Measurements from ENCODE around the gene RPL31. TPM values are rescaled to one million over a fixed set of nuclear protein-coding genes. Genes with fewer than 3 reads are reported as not detected.

RPL31 gene
- total and polyA plus RNA-seq, 4 experiments from 2014 or later: 2,455 to 6,581 (median 4,056) TPM

GRCh38 chr2:100995309-100996075 lies 6.6 kb upstream of the RPL31 start:
- peaks cover 0 to 3% (median 0%) of the 10 kb centered on the region in 4 donors for H3K4me1 Mint-ChIP-seq
- intact Hi-C loops (cut with micrococcal nuclease): no loop called here
- Histone ChIP-seq H3K27ac (ENCODE audit: low read depth, low read length) (no peak overlapping the region), H3K4me3 (ENCODE audit: low read length in 2 of 2) (no peak overlapping the region), H3K4me1 (ENCODE audit: insufficient read depth, low read length) (no peaks in the 10 kb centered on the region), H3K27me3 (ENCODE audit: insufficient read depth, low read length) (no peaks in the 10 kb centered on the region), H3K9me3 (ENCODE audit: control insufficient read depth in 1 of 2, low read length in 2 of 2) (no peaks in the 10 kb centered on the region), H3K36me3 (ENCODE audit: insufficient read depth, low read length) (no peaks in the 10 kb centered on the region)
- H3K27ac Mint-ChIP-seq: no peak overlapping the region
- no peaks in the 10 kb centered on the region for H3K9me3 Mint-ChIP-seq
- H3K27me3 Mint-ChIP-seq: no peaks in the 10 kb centered on the region
- no peaks in the 10 kb centered on the region for H3K36me3 Mint-ChIP-seq
- CTCF ChIA-PET (ENCODE audit: partially characterized antibody): interaction anchor here (0.6 to 0.9 kb wide), 2 partner anchors 9 to 386 kb away, joined by 3 read pairs; no protein-coding TSS in a partner anchor
- POLR2A ChIA-PET (ENCODE audit: partially characterized antibody): no interaction called here
- DNase-seq: no peak
- H3K4me3 Mint-ChIP-seq: no peak overlapping the region

GRCh38 chr2:100997509-100998234 lies 4.4 kb upstream of the RPL31 start:
- no peak for DNase-seq
- Histone ChIP-seq H3K36me3 (ENCODE audit: insufficient read depth, low read length) (no peaks in the 10 kb centered on the region), H3K27me3 (ENCODE audit: insufficient read depth, low read length) (no peaks in the 10 kb centered on the region), H3K4me1 (ENCODE audit: insufficient read depth, low read length) (peaks cover 7% of the 10 kb centered on the region), H3K27ac (ENCODE audit: low read depth, low read length) (no peak overlapping the region), H3K9me3 (ENCODE audit: control insufficient read depth in 1 of 2, low read length in 2 of 2) (no peaks in the 10 kb centered on the region), H3K4me3 (ENCODE audit: low read length in 2 of 2) (no peak overlapping the region)
- H3K4me1 Mint-ChIP-seq: peaks cover 7 to 13% (median 10%) of the 10 kb centered on the region in 4 donors
- peaks cover under 1 to 5% of the 10 kb centered on the region in 2 donors for H3K36me3 Mint-ChIP-seq
- H3K27me3 Mint-ChIP-seq: no peaks in the 10 kb centered on the region
- no peak overlapping the region for H3K27ac Mint-ChIP-seq
- H3K9me3 Mint-ChIP-seq: peaks cover 0 to 2% (median 0%) of the 10 kb centered on the region in 8 donors
- POLR2A ChIA-PET (ENCODE audit: partially characterized antibody): no interaction called here
- CTCF ChIA-PET (ENCODE audit: partially characterized antibody): no interaction called here
- intact Hi-C loops (cut with micrococcal nuclease): no loop called here
- no peak overlapping the region for H3K4me3 Mint-ChIP-seq

GRCh38 chr2:100998235-100998573 lies 3.9 kb upstream of the RPL31 start:
- CTCF ChIA-PET (ENCODE audit: partially characterized antibody): no interaction called here

DNA sequence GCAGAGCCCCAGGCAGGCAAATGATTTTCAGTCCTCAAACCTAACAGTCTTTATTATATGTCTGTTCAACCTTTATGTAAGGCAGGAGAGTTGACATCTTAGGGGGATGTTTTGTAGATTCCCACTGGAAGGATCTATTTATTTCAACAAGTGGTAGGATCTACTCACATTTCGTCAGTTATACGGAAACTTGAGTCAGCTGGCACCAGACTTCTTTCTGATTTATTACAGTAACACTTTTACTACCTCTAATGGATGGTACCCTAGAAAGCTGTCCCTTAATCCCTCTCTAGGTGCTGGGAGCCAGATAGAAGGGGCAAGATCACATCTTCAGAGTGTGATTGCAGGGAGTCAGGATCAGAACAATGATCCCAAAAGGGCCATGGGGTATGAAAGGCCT lies 2.1 kb upstream of the RPL31 start:
- Histone ChIP-seq H3K27ac (ENCODE audit: low read depth, low read length) (no peak overlapping the region), H3K4me1 (ENCODE audit: insufficient read depth, low read length) (peaks cover 30% of the 10 kb centered on the region), H3K4me3 (ENCODE audit: low read length in 2 of 2) (no peak overlapping the region), H3K36me3 (ENCODE audit: insufficient read depth, low read length) (peaks cover 14% of the 10 kb centered on the region), H3K9me3 (ENCODE audit: control insufficient read depth in 1 of 2, low read length in 2 of 2) (no peaks in the 10 kb centered on the region), H3K27me3 (ENCODE audit: insufficient read depth, low read length) (no peaks in the 10 kb centered on the region)
- Mint-ChIP-seq H3K4me1 (peaks cover 29 to 36% (median 33%) of the 10 kb centered on the region in 4 donors), H3K4me3 (peak overlapping the region in 2 of 8 donors; percentile 4 to 47), H3K9me3 (peaks cover 0 to 2% (median 0%) of the 10 kb centered on the region in 8 donors), H3K27me3 (no peaks in the 10 kb centered on the region), H3K27ac (peak overlapping the region in 4 of 7 donors; percentile 25 to 62 (median 44)), H3K36me3 (peaks cover 23 to 28% of the 10 kb centered on the region in 2 donors)
- ChIA-PET POLR2A (ENCODE audit: partially characterized antibody) (no interaction called here), CTCF (ENCODE audit: partially characterized antibody) (interaction anchor here (1.3 kb wide), 1 partner anchor 737 kb away, joined by 3 read pairs; no protein-coding TSS in a partner anchor)
- intact Hi-C loops (cut with micrococcal nuclease): loop anchor here (5.0 kb wide), 2 partner anchors 252 to 1663 kb away; partner anchors contain the start of genes CNOT11, EIF5B and TXNDC9
- DNase-seq: no peak

More at GRCh38 chr2:100998235-100998573, 3.9 kb upstream of the RPL31 start:
- no peak overlapping the region for H3K4me3 ChIP-seq (ENCODE audit: low read length in 2 of 2)
- H3K27ac ChIP-seq (ENCODE audit: low read depth, low read length): no peak overlapping the region
- intact Hi-C loops (cut with micrococcal nuclease): no loop called here
- peaks cover 12% of the 10 kb centered on the region for H3K4me1 ChIP-seq (ENCODE audit: insufficient read depth, low read length)
- Mint-ChIP-seq H3K4me3 (no peak overlapping the region), H3K4me1 (peaks cover 11 to 18% (median 15%) of the 10 kb centered on the region in 4 donors), H3K36me3 (peaks cover 5 to 10% of the 10 kb centered on the region in 2 donors), H3K27ac (no peak overlapping the region), H3K9me3 (peaks cover 0 to 2% (median 0%) of the 10 kb centered on the region in 8 donors), H3K27me3 (no peaks in the 10 kb centered on the region)
- POLR2A ChIA-PET (ENCODE audit: partially characterized antibody): no interaction called here
- no peaks in the 10 kb centered on the region for H3K9me3 ChIP-seq (ENCODE audit: control insufficient read depth in 1 of 2, low read length in 2 of 2)
- DNase-seq: no peak
- no peaks in the 10 kb centered on the region for H3K27me3 ChIP-seq (ENCODE audit: insufficient read depth, low read length)
- H3K36me3 ChIP-seq (ENCODE audit: insufficient read depth, low read length): no peaks in the 10 kb centered on the region

- ChIA-PET CTCF (ENCODE audit: partially characterized antibody) (interaction anchor here (0.5 to 4.2 kb wide), 8 partner anchors 10 to 440 kb away, joined by 3 to 38 read pairs (median 4); partner anchors contain the start of gene PDCL3), POLR2A (ENCODE audit: partially characterized antibody) (interaction anchor here (0.7 to 3.6 kb wide), 17 partner anchors 11 to 446 kb away, joined by 3 to 50 read pairs (median 6); partner anchors contain the start of genes CNOT11, PDCL3 and RNF149)
- H3K4me3 ChIP-seq (ENCODE audit: low read length in 2 of 2): peak overlapping the region; percentile 97 to 98
- DNase-seq: no peak
- peaks cover 37% of the 10 kb centered on the region for H3K4me1 ChIP-seq (ENCODE audit: insufficient read depth, low read length)
- H3K27me3 Mint-ChIP-seq: no peaks in the 10 kb centered on the region
- no peaks in the 10 kb centered on the region for H3K27me3 ChIP-seq (ENCODE audit: insufficient read depth, low read length)
- intact Hi-C loops (cut with micrococcal nuclease): loop anchor here (1.0 to 5.0 kb wide), 3 partner anchors 250 to 1665 kb away; partner anchors contain the start of genes CNOT11, EIF5B, PDCL3 and TXNDC9
- H3K9me3 ChIP-seq (ENCODE audit: control insufficient read depth in 1 of 2, low read length in 2 of 2): no peaks in the 10 kb centered on the region
- peaks cover 40 to 55% of the 10 kb centered on the region in 2 donors for H3K36me3 Mint-ChIP-seq
- H3K4me3 Mint-ChIP-seq: peak overlapping the region; percentile 90 to 96 (median 95)
- H3K27ac ChIP-seq (ENCODE audit: low read depth, low read length): peak overlapping the region; percentile 91
- peak overlapping the region; percentile 91 to 99 (median 98) for H3K27ac Mint-ChIP-seq
- H3K4me1 Mint-ChIP-seq: peaks cover 32 to 56% (median 45%) of the 10 kb centered on the region in 4 donors
- peaks cover 0 to 2% (median 0%) of the 10 kb centered on the region in 8 donors for H3K9me3 Mint-ChIP-seq
- H3K36me3 ChIP-seq (ENCODE audit: insufficient read depth, low read length): peaks cover 41% of the 10 kb centered on the region
Measured at GRCh38 chr2:101002562-101003277, 631 bp downstream of the RPL31 start.

DNA sequence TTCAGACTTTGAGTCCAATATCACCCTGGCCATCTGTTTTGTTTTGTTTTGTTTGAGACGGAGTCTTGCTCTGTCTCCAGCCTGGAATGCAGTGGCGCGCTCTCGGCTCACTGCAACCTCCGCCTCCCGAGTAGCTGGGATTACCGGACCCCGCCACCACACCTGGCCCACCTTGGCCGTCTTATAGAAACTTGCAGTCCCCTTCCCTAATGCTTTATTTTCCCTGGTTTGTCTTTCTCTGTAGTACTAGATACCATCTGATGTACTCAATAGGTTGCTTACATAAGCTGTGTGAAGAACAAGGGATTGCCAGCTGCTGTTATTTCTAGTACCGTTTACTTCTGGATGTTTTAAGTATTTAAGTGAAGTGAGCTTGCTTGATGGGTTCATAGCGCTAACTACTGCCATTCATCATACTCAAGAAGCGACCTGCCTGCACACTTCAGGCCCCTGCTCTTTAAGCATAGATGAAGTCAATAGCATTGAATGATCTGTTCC lies 1.2 kb downstream of the RPL31 start:
- CTCF ChIA-PET (ENCODE audit: partially characterized antibody): interaction anchor here (0.5 to 4.2 kb wide), 6 partner anchors 9 to 393 kb away, joined by 3 to 38 read pairs (median 4); no protein-coding TSS in a partner anchor
- H3K27ac ChIP-seq (ENCODE audit: low read depth, low read length): peak overlapping the region; percentile 91
- H3K27me3 ChIP-seq (ENCODE audit: insufficient read depth, low read length): no peaks in the 10 kb centered on the region
- intact Hi-C loops (cut with micrococcal nuclease): loop anchor here (5.0 kb wide), 2 partner anchors 249 to 1666 kb away; partner anchors contain the start of genes CNOT11, EIF5B and TXNDC9
- H3K9me3 ChIP-seq (ENCODE audit: control insufficient read depth in 1 of 2, low read length in 2 of 2): no peaks in the 10 kb centered on the region
- peaks cover 0 to 2% (median 0%) of the 10 kb centered on the region in 8 donors for H3K9me3 Mint-ChIP-seq
- peak in 1 of 5 donors; percentile 11 for DNase-seq
- peak overlapping the region; percentile 90 to 96 (median 95) for H3K4me3 Mint-ChIP-seq
- H3K27ac Mint-ChIP-seq: peak overlapping the region; percentile 91 to 99 (median 98)
- peak overlapping the region; percentile 97 to 98 for H3K4me3 ChIP-seq (ENCODE audit: low read length in 2 of 2)
- peaks cover 37% of the 10 kb centered on the region for H3K4me1 ChIP-seq (ENCODE audit: insufficient read depth, low read length)
- H3K4me1 Mint-ChIP-seq: peaks cover 32 to 62% (median 45%) of the 10 kb centered on the region in 4 donors
- no peaks in the 10 kb centered on the region for H3K27me3 Mint-ChIP-seq
- H3K36me3 ChIP-seq (ENCODE audit: insufficient read depth, low read length): peaks cover 44% of the 10 kb centered on the region
- POLR2A ChIA-PET (ENCODE audit: partially characterized antibody): interaction anchor here (1.7 to 3.6 kb wide), 7 partner anchors 10 to 441 kb away, joined by 4 to 50 read pairs (median 12); partner anchors contain the start of genes CNOT11 and PDCL3
- peaks cover 46 to 62% of the 10 kb centered on the region in 2 donors for H3K36me3 Mint-ChIP-seq

Data from CD4-positive, alpha-beta memory T cell (primary cell).